HL-60 (cell line): ENCODE data around the gene COIL.

ENCODE experiments used
- TF ChIP-seq, protein P1 (sequence below): IDR thresholded peaks from one replicate; pipeline ENCODE4 v1.5.1; 2011; ENCODE audit warnings: low read length, control low read depth, inconsistent platforms; ENCODE audit not compliant: insufficient read depth
- TF ChIP-seq, protein P2 (sequence below): IDR thresholded peaks from 2 replicates; pipeline ENCODE4 v1.6.1; 2012; ENCODE audit warnings: low read depth; ENCODE audit not compliant: insufficient replicate concordance

DNA sequence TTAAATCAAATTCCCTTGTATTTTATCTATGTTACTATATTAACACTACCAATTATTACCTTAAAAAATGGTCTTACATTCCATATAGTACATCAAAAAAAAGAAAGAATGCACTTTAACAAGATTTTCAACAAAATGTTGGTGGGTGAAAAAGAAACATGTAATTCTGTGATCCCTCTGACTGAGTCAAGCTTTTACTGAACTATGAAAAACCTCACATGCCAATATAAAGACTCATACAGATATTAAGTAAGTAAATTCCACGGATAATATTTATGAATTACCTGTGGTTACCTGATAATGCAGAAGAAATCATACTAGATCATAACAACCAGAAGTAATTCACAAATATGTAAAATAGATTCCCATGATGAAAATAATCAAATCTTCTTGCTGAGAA lies 12.4 kb downstream of the COIL start:
- TF ChIP-seq, protein P1, sequence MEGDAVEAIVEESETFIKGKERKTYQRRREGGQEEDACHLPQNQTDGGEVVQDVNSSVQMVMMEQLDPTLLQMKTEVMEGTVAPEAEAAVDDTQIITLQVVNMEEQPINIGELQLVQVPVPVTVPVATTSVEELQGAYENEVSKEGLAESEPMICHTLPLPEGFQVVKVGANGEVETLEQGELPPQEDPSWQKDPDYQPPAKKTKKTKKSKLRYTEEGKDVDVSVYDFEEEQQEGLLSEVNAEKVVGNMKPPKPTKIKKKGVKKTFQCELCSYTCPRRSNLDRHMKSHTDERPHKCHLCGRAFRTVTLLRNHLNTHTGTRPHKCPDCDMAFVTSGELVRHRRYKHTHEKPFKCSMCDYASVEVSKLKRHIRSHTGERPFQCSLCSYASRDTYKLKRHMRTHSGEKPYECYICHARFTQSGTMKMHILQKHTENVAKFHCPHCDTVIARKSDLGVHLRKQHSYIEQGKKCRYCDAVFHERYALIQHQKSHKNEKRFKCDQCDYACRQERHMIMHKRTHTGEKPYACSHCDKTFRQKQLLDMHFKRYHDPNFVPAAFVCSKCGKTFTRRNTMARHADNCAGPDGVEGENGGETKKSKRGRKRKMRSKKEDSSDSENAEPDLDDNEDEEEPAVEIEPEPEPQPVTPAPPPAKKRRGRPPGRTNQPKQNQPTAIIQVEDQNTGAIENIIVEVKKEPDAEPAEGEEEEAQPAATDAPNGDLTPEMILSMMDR: no peak
- TF ChIP-seq, protein P2, sequence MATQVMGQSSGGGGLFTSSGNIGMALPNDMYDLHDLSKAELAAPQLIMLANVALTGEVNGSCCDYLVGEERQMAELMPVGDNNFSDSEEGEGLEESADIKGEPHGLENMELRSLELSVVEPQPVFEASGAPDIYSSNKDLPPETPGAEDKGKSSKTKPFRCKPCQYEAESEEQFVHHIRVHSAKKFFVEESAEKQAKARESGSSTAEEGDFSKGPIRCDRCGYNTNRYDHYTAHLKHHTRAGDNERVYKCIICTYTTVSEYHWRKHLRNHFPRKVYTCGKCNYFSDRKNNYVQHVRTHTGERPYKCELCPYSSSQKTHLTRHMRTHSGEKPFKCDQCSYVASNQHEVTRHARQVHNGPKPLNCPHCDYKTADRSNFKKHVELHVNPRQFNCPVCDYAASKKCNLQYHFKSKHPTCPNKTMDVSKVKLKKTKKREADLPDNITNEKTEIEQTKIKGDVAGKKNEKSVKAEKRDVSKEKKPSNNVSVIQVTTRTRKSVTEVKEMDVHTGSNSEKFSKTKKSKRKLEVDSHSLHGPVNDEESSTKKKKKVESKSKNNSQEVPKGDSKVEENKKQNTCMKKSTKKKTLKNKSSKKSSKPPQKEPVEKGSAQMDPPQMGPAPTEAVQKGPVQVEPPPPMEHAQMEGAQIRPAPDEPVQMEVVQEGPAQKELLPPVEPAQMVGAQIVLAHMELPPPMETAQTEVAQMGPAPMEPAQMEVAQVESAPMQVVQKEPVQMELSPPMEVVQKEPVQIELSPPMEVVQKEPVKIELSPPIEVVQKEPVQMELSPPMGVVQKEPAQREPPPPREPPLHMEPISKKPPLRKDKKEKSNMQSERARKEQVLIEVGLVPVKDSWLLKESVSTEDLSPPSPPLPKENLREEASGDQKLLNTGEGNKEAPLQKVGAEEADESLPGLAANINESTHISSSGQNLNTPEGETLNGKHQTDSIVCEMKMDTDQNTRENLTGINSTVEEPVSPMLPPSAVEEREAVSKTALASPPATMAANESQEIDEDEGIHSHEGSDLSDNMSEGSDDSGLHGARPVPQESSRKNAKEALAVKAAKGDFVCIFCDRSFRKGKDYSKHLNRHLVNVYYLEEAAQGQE: no peak
